Sigmoid colon (tissue), 4 donors: ENCODE measurements around the gene EDEM3.

Source experiments
- POLR2AphosphoS5 ChIP-seq, 4 donors: sonication (generic); formaldehyde crosslinking; IDR thresholded peaks; one replicate each; pipeline ENCODE4 v1.6.1; 2017; ENCODE audit warnings: antibody characterized with exemption in 4 of 4
- TF ChIP-seq, protein P1 (sequence below), 4 experiments: fragments of 450-650 bp in 3 of 4; fragments of 200-600 bp in 1 of 4; IDR thresholded peaks; one replicate each; pipeline ENCODE4 v1.5.1; 2016 to 2019; ENCODE audit warnings: antibody characterized with exemption in 4 of 4, mild to moderate bottlenecking in 3 of 4, moderate library complexity in 2 of 4

DNA sequence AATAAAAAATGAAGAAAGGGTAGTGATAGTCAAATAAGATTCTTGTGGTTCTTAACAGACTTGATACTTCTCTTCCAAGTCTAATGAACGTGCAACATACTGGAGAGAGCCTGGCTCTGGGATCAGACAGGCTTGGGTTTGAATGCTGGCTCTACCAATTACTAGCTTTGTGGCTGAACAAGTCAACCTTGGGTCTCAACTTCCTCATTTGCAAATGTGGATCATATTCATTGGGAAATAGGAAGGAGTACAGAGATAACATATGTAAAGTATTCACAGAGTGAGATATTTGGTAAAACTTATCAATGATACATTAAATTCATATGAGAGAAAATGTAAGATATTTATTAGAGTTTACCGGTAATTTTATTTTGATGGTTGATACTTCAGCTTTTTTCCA, 2.0 kb downstream of the EDEM3 start:
- TF ChIP-seq, protein P1, sequence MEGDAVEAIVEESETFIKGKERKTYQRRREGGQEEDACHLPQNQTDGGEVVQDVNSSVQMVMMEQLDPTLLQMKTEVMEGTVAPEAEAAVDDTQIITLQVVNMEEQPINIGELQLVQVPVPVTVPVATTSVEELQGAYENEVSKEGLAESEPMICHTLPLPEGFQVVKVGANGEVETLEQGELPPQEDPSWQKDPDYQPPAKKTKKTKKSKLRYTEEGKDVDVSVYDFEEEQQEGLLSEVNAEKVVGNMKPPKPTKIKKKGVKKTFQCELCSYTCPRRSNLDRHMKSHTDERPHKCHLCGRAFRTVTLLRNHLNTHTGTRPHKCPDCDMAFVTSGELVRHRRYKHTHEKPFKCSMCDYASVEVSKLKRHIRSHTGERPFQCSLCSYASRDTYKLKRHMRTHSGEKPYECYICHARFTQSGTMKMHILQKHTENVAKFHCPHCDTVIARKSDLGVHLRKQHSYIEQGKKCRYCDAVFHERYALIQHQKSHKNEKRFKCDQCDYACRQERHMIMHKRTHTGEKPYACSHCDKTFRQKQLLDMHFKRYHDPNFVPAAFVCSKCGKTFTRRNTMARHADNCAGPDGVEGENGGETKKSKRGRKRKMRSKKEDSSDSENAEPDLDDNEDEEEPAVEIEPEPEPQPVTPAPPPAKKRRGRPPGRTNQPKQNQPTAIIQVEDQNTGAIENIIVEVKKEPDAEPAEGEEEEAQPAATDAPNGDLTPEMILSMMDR (IDR thresholded peaks at IDR 0.05) = no peak
- TF ChIP-seq POLR2AphosphoS5 (IDR thresholded peaks at IDR 0.05) = no peak
